HPDE6-E6E7 (cell line): ENCODE measurements around the gene PTMS.
"Not testable (repeated sequence)": the region's sequence is repeated elsewhere in the genome, so short reads cannot be mapped to it uniquely, and the experiment has no call there.

ENCODE experiments used
- DNase-seq: peaks from one replicate; pipeline ENCODE4 v3.0.0; 2011; ENCODE audit warnings: missing footprints; ENCODE audit errors: extremely low spot score

Gene PTMS

DNA sequence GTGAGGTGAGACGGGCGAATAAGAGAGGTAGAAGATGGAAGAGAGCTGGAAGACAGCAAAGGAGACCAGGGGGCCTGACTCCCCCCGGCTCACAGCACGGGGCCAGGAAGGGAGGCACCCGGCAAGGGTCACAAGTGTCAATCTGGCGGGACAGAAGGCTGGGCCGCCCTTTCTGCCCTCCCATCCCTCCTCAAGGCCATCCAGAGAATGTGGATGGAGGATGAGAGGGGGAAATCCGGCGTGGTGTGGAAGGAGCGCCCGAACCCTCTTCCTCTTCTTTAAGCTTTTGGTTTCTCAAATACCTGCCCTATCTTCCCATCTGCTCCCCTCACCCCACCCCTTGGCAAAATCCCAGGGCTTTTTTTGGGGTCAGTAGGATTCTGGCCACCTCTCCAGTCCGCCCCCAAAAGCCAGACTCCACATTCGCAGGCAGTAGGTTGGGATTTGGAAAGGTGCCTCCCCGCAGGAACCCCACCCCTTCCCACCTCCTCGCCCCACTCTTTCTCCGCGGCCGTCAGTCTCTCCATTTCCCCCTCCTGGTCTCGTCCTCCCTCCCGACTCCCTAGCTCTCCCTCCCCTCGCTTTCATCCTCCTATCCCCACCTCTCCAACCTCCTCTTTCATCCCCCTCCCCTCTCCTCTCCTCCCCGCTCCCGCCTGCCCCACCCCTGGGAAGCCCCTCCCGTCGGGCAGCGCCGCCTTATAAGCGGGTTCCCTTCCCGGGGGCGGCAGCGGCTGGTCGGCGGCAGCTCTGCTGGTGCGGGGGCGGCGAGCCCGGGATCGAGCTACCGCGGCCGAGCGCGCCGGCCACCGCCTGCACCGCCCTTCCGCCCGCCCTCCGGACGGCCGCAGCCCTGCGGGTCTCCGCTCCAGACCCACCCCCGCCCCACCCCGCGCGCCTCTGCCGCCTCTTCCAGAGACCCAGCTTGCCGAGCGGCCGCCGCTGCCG, at the start of gene PTMS:
PTMS (plus strand) TSS at position 730 of the 948 bp plus-strand sequence. CDS start 343 bp downstream, outside the sequence.
- DNase-seq = peak; percentile 43

DNA sequence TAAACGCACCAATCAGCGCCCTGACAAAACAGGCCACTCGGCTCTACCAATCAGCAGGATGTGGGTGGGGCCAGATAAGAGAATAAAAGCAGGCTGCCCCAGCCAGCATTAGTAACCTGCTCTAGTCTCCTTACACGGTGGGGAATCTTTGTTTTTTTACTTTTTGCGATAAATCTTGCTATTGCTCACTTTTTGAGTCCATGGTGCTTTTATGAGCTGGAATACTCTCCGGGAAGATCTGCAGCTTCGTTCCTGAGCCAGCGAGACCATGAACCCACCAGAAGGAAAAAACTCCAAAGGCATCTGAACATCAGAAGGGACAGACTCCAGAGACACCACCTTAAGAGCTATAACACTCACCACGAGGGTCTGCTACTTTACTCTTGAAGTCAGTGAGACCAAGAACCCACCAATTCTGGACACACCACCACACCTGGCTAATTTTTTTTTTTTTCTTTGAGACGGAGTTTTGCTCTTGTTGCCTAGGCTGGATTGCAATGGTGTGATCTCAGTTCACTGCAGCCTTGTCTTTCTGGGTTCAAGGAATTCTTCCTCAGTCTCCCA, 49.2 kb upstream of the PTMS start:
- no peak for DNase-seq

GRCh38 chr12:6722863-6723262, 43.3 kb upstream of the PTMS start:
- DNase-seq = no peak

DNA sequence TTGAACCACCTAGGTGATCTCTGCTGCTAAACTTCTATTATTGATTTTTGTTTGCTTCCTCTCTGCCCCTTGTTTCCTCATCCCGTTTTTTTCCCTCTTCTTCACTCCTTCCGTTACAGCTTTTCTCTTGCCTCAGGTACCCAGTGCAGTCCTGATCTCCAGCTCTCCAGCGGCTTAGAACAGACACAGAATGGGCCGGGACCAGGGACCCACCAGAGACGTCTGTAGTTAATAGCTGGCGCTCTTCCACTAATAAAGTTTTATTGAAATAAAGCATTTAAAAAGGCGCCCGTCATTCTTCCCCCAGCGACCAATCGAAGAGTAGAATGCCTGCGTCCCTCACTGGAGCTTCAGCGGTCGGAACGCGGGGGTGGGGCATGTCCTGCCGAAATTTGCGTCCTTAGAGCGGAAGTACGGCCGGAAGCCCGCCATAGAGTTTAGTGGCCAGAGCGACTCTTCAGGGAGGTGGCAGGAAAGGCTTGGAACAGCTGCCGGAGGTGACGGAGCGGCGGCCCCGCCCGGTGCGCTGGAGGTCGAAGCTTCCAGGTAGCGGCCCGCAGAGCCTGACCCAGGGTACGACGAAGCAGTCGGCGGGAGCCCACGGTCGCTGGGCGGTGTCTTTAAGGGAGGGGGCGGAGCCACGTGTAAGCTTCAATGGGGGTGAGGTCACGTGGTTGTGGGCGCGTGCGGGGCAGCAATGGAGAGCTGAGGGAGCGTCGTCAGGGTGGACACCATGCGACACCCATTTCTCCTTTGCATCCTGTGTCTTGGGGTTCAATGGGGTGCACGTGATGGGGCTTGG, 42.4 kb upstream of the PTMS start, which contains the start of gene COPS7A:
COPS7A (plus strand) TSS at position 440 of the 802 bp plus-strand sequence. CDS start 611 bp downstream, outside the sequence.
- peak; percentile 99 for DNase-seq

- no peak for DNase-seq
These were observed 41.8 kb upstream of the PTMS start for GRCh38 chr12:6724409-6724797.

DNA sequence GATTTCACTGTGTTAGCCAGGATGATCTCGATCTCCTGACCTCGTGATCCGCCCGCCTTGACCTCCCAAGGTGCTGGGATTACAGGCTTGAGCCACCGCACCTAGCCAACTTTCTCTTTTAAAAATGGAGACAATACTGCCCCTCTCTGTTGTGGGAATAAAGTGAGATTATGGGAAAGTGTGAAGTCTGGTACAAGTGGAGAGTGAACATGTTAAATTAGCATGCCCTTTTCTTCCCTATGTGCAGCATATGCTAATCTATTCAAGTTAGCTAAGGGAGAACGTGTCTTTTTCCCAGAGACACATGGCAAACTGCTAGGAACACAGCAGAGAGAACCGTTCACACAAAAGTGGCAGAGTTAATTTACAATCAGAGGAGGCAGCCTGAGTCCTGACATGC, 40.8 kb upstream of the PTMS start:
- DNase-seq = no peak

GRCh38 chr12:6729186-6729585, 37.0 kb upstream of the PTMS start:
- no peak for DNase-seq

- no peak for DNase-seq
These were observed 36.0 kb upstream of the PTMS start for GRCh38 chr12:6730169-6730568.

GRCh38 chr12:6734506-6735387, 31.4 kb upstream of the PTMS start:
- DNase-seq = no peak

- peak; percentile 78 for DNase-seq
These were observed 30.5 kb upstream of the PTMS start for GRCh38 chr12:6735448-6736191.

DNA sequence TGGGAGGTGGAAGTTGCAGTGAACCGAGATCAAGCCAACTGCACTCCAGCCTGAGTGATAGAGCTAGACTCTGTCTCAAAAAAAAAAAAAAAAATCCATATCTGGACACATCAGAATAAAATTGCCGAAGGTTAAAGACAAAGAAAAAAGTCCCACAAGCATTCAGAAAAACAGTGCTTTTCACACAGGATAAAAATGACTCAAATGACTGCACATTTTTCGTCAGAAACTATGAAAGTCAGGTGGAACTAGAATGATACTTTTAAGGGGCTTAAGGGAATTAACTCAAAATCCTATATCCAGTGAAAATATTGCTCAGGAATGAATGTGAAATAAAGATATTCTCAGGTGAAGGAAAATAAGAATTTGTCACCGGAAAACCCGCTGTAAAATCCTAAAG, 29.4 kb upstream of the PTMS start:
- DNase-seq = no peak

GRCh38 chr12:6742080-6742479, 24.1 kb upstream of the PTMS start:
- DNase-seq = not testable (repeated sequence)

DNA sequence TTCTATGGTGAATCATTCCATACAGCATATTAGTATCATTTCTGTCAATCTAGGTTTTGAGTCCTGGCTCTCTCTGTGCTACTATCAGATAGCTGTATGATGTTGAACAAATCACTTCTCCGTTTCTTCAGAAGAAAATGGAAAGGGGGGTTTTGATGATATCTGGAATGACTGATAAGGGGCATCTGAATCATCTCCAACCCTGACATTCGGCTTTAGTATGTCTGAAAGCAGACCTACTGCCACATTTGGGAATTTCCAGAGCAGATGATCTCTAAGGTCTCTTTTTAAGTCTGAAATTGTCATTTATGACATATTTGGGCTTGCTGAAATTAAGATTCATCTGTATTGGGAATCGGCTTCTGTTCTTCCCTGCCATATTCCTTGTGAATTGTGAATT, 23.3 kb upstream of the PTMS start:
- DNase-seq = no peak

- DNase-seq = not testable (repeated sequence)
These were observed 22.9 kb upstream of the PTMS start for GRCh38 chr12:6743300-6743699.

- peak; percentile 58 for DNase-seq
These were observed 20.2 kb upstream of the PTMS start for GRCh38 chr12:6745741-6746525.

- DNase-seq = no peak
These were observed 18.9 kb upstream of the PTMS start for GRCh38 chr12:6747216-6747615.

GRCh38 chr12:6748761-6749160, 17.4 kb upstream of the PTMS start:
- no peak for DNase-seq

GRCh38 chr12:6750506-6750905, 15.7 kb upstream of the PTMS start:
- no peak for DNase-seq

- DNase-seq = no peak
These were observed 14.4 kb upstream of the PTMS start for GRCh38 chr12:6751767-6752166.
